ENCODE results near the gene TRIM65. TPM values are rescaled to one million over a fixed set of nuclear protein-coding genes. Genes with fewer than 3 reads are reported as not detected.

Gene TRIM65
- total and polyA plus RNA-seq, 2 of the 13 experiments (the other 11 are each of a cell fraction or from before 2014, with no cell fraction given) = 10.3 to 22.4 TPM

- TF ChIP-seq ZHX1 (CRISPR knock-in tag; IDR thresholded peaks at IDR 0.05; ENCODE audit: low read depth) (peak; percentile 97), BCL3 (CRISPR knock-in tag; IDR thresholded peaks at IDR 0.05) (peak; percentile 84; the same call in 1 of the 2 replicates), TAF15 (IDR thresholded peaks at IDR 0.05; ENCODE audit: low read depth, low read length, poor library complexity, severe bottlenecking) (peak; percentile 42), SCMH1 (CRISPR knock-in tag; IDR thresholded peaks at IDR 0.05; ENCODE audit: borderline replicate concordance) (no peak), THRA (CRISPR knock-in tag; IDR thresholded peaks at IDR 0.05; ENCODE audit: borderline replicate concordance) (peak; percentile 85), CHD4 (IDR thresholded peaks at IDR 0.05; ENCODE audit: borderline replicate concordance, low read length) (peak; percentile 42; the same call in 1 of the 2 replicates), GATAD1 (CRISPR knock-in tag; IDR thresholded peaks at IDR 0.05) (peak; percentile 82), MAZ (IDR thresholded peaks at IDR 0.05; ENCODE audit: borderline replicate concordance, low read depth, low read length) (no peak), MAZ (CRISPR knock-in tag; IDR thresholded peaks at IDR 0.05; ENCODE audit: low read depth) (peak; percentile 91; the same call in 1 of the 2 replicates), HOXA7 (CRISPR knock-in tag; IDR thresholded peaks at IDR 0.05) (no peak), MNT (IDR thresholded peaks at IDR 0.05) (peak; percentile 86), GMEB2 (CRISPR knock-in tag; IDR thresholded peaks at IDR 0.05; ENCODE audit: low read depth) (no peak), IKZF5 (CRISPR knock-in tag; IDR thresholded peaks at IDR 0.05) (peak; percentile 95), NFE2L1 (CRISPR knock-in tag; IDR thresholded peaks at IDR 0.05; ENCODE audit: borderline replicate concordance) (no peak; the same call in 1 of the 2 replicates), DDIT3 (CRISPR knock-in tag; IDR thresholded peaks at IDR 0.05) (no peak; the same call in 1 of the 2 replicates)
Measured at GRCh38 chr17:75876190-75876937, 20.4 kb downstream of the TRIM65 start (continued).

Data from HepG2 (cell line).